GM18502 (cell line): ENCODE results near the gene CYCS.

Source experiments
- ATAC-seq: cut with Tn5 transposase; IDR thresholded peaks from one replicate; pipeline ENCODE4 v1.9.1; 2021; ENCODE audit warnings: mild to moderate bottlenecking; ENCODE audit not compliant: unreplicated experiment, poor library complexity

Gene CYCS

GRCh38 chr7:25077096-25077495 lies 48.0 kb downstream of the CYCS start:
- no peak for ATAC-seq

- no peak for ATAC-seq
Observed at GRCh38 chr7:25075459-25075858, 49.6 kb downstream of the CYCS start.

GRCh38 chr7:25073451-25073850 lies 51.6 kb downstream of the CYCS start:
- ATAC-seq: no peak
